H9 (cell line): Measurements from ENCODE around the gene PCDHGA3. TPM values are rescaled to one million over a fixed set of nuclear protein-coding genes. Genes with fewer than 3 reads are reported as not detected.

Experiments
- DNase-seq: peaks from one replicate; pipeline ENCODE4 v3.0.0-alpha.2; 2017
- H2AFZ ChIP-seq: one replicate; pipeline ENCODE4 v1.6.1; 2013; ENCODE audit warnings: mild to moderate bottlenecking, low read length, control low read depth, moderate library complexity
- H2AK5ac ChIP-seq: 2 replicates; pipeline ENCODE4 v1.6.1; 2013; ENCODE audit warnings: low read length, control low read depth, mixed read lengths; ENCODE audit not compliant: insufficient read length
- H2BK120ac ChIP-seq: one replicate; pipeline ENCODE4 v1.6.1; 2013; ENCODE audit warnings: low read depth, mild to moderate bottlenecking, low read length, control low read depth, inconsistent platforms; ENCODE audit not compliant: poor library complexity, severe bottlenecking
- H2BK12ac ChIP-seq: 2 replicates; pipeline ENCODE4 v1.6.1; 2013; ENCODE audit warnings: low read length, control low read depth, mixed read lengths, low read depth; ENCODE audit not compliant: insufficient read length
- H2BK15ac ChIP-seq: 2 replicates; pipeline ENCODE4 v1.6.1; 2013; ENCODE audit warnings: low read depth, low read length, control low read depth
- H2BK20ac ChIP-seq: one replicate; pipeline ENCODE4 v1.6.1; 2013; ENCODE audit warnings: low read depth, mild to moderate bottlenecking, low read length, control low read depth, inconsistent platforms; ENCODE audit not compliant: poor library complexity, severe bottlenecking
- H2BK5ac ChIP-seq: 2 replicates; pipeline ENCODE4 v1.6.1; 2013; ENCODE audit warnings: low read length, control low read depth, mixed read lengths; ENCODE audit not compliant: insufficient read length
- H3K14ac ChIP-seq: 2 replicates; pipeline ENCODE4 v1.6.1; 2013; ENCODE audit warnings: low read length, control low read depth; ENCODE audit not compliant: insufficient read depth
- H3K18ac ChIP-seq: 2 replicates; pipeline ENCODE4 v1.6.1; 2013; ENCODE audit warnings: low read depth, mild to moderate bottlenecking, mixed read lengths, low read length, control low read depth; ENCODE audit not compliant: insufficient read length
- H3K23ac ChIP-seq: 2 replicates; pipeline ENCODE4 v1.6.1; 2013; ENCODE audit warnings: low read length, control low read depth, mixed read lengths, low read depth; ENCODE audit not compliant: insufficient read length
- H3K23me2 ChIP-seq: 2 replicates; pipeline ENCODE4 v1.6.1; 2013; ENCODE audit warnings: low read depth, mild to moderate bottlenecking, mixed read lengths, low read length, control low read depth; ENCODE audit not compliant: insufficient read length, poor library complexity, severe bottlenecking
- H3K27ac ChIP-seq: 2 replicates; pipeline ENCODE4 v1.5.1; 2013; ENCODE audit warnings: low read length, control low read depth, mixed read lengths, low read depth; ENCODE audit not compliant: insufficient read length
- H3K27me3 ChIP-seq: 2 replicates; pipeline ENCODE4 v1.6.1; 2013; ENCODE audit warnings: low read length, control low read depth, inconsistent platforms; ENCODE audit not compliant: insufficient read depth
- H3K4ac ChIP-seq: 2 replicates; pipeline ENCODE4 v1.6.1; 2013; ENCODE audit warnings: low read depth, mild to moderate bottlenecking, control low read depth, inconsistent platforms, low read length, moderate library complexity
- H3K4me1 ChIP-seq: 2 replicates; pipeline ENCODE4 v1.6.1; 2013; ENCODE audit warnings: low read length, control low read depth, inconsistent platforms; ENCODE audit not compliant: insufficient read depth
- H3K4me2 ChIP-seq: 2 replicates; pipeline ENCODE4 v1.6.1; 2013; ENCODE audit warnings: low read length, control low read depth, mixed read lengths; ENCODE audit not compliant: insufficient read length, insufficient read depth
- H3K56ac ChIP-seq: 2 replicates; pipeline ENCODE4 v1.6.1; 2013; ENCODE audit warnings: low read depth, mild to moderate bottlenecking, mixed read lengths, low read length, control low read depth; ENCODE audit not compliant: insufficient read length
- H3K79me1 ChIP-seq: 2 replicates; pipeline ENCODE4 v1.6.1; 2013; ENCODE audit warnings: low read depth, mild to moderate bottlenecking, moderate library complexity, low read length, control low read depth, inconsistent platforms; ENCODE audit not compliant: insufficient read depth, poor library complexity, severe bottlenecking
- H3K79me2 ChIP-seq: 2 replicates; pipeline ENCODE4 v1.6.1; 2013; ENCODE audit warnings: low read length, control low read depth, inconsistent platforms; ENCODE audit not compliant: insufficient read depth
- H3K9ac ChIP-seq: 2 replicates; pipeline ENCODE4 v1.6.1; 2013; ENCODE audit warnings: low read length, control low read depth, mixed read lengths; ENCODE audit not compliant: insufficient read length; ENCODE audit errors: extremely low read depth
- H3K9me3 ChIP-seq: one replicate; pipeline ENCODE4 v1.6.1; 2013; ENCODE audit warnings: low read depth, low read length, inconsistent platforms; ENCODE audit not compliant: control insufficient read depth
- H3T11ph ChIP-seq: one replicate; pipeline ENCODE4 v1.6.1; 2013; ENCODE audit warnings: mild to moderate bottlenecking, low read length, control low read depth, inconsistent platforms
- H4K20me1 ChIP-seq: one replicate; pipeline ENCODE4 v1.6.1; 2013; ENCODE audit not compliant: control insufficient read depth, insufficient read length, insufficient read depth
- H4K5ac ChIP-seq: 2 replicates; pipeline ENCODE4 v1.6.1; 2013; ENCODE audit warnings: low read depth, mild to moderate bottlenecking, mixed read lengths, low read length, control low read depth; ENCODE audit not compliant: insufficient read length
- H4K8ac ChIP-seq: replicated peaks from 2 replicates; pipeline ENCODE4 v1.6.1; 2013; ENCODE audit warnings: low read length, control low read depth, mixed read lengths, low read depth; ENCODE audit not compliant: insufficient read length
- H4K91ac ChIP-seq: 2 replicates; pipeline ENCODE4 v1.6.1; 2013; ENCODE audit warnings: low read depth, mild to moderate bottlenecking, moderate library complexity, mixed read lengths, low read length, control low read depth; ENCODE audit not compliant: insufficient read length
- H3K27ac Mint-ChIP-seq, 3 experiments: 2 replicates in 2 of 3; 3 replicates in 1 of 3; pipeline ENCODE4 v1.8.0; 2020 to 2021; ENCODE audit warnings: mixed read lengths in 3 of 3, mild to moderate bottlenecking in 1 of 3, moderate library complexity in 1 of 3
- H3K27me3 Mint-ChIP-seq: 2 replicates; pipeline ENCODE4 v1.8.0; 2021; ENCODE audit warnings: low read depth, mild to moderate bottlenecking, moderate library complexity, mixed read lengths
- H3K36me3 Mint-ChIP-seq, 3 experiments: 2 replicates in 2 of 3; 3 replicates in 1 of 3; pipeline ENCODE4 v1.8.0; 2020 to 2021; ENCODE audit warnings: low read depth in 3 of 3, mixed read lengths in 3 of 3; ENCODE audit not compliant: insufficient read depth in 1 of 3
- H3K4me1 Mint-ChIP-seq, 2 experiments: 2 replicates each; pipeline ENCODE4 v1.8.0; 2020; ENCODE audit warnings: mixed read lengths in 2 of 2
- H3K4me3 Mint-ChIP-seq, 2 experiments: 2 replicates in 1 of 2; 3 replicates in 1 of 2; pipeline ENCODE4 v1.8.0; 2020 to 2021; ENCODE audit warnings: mild to moderate bottlenecking in 2 of 2, mixed read lengths in 2 of 2, moderate library complexity in 1 of 2
- H3K9me3 Mint-ChIP-seq, 2 experiments: 2 replicates in 1 of 2; 3 replicates in 1 of 2; pipeline ENCODE4 v1.8.0; 2020; ENCODE audit warnings: mild to moderate bottlenecking in 2 of 2, mixed read lengths in 2 of 2, moderate library complexity in 1 of 2
- WGBS: extraction: QIAGEN DNeasy Blood & Tissue Kit; methylation state at CpG from one replicate; pipeline ENCODE4 v1.1.7; 2013; ENCODE audit warnings: missing lambda C conversion rate, low lambda C conversion rate, mixed read lengths; ENCODE audit not compliant: insufficient read length; ENCODE audit errors: extremely low coverage; 5-methylcytosine and 5-hydroxymethylcytosine counted together
- total RNA-seq: library from RNA; stranded (reverse); gene quantifications from 2 replicates; pipeline ENCODE4 v1.2.1, GENCODE V29; 2021
- TF ChIP-seq, protein P1 (sequence below): fragments of 200-600 bp; sonication (generic); conservative IDR thresholded peaks from 3 replicates; pipeline ENCODE4 v1.8.0; 2021; ENCODE audit warnings: antibody characterized with exemption, mild to moderate bottlenecking

PCDHGA3 gene
- total RNA-seq, 1 experiment from 2014 or later: 0.94 TPM

- H3K79me2 ChIP-seq: no peaks in the 10 kb centered on the region
- no peak overlapping the region for H4K8ac ChIP-seq
- no peak overlapping the region for H2BK120ac ChIP-seq
- H2AK5ac ChIP-seq: no peak overlapping the region
- no peak for DNase-seq
- H3K23ac ChIP-seq: no peak overlapping the region
- H2BK15ac ChIP-seq: no peak overlapping the region
- peaks cover 3% of the 10 kb centered on the region for H3K27me3 Mint-ChIP-seq
- no peaks in the 10 kb centered on the region for H3K79me1 ChIP-seq
- no peak overlapping the region for H3K18ac ChIP-seq
- no CpG with 5 or more reads among the region's 24 CpGs for WGBS
- no peaks in the 10 kb centered on the region for H3K4me1 ChIP-seq
- no peak overlapping the region for H3K4me3 Mint-ChIP-seq
- no peak overlapping the region for H3K27ac Mint-ChIP-seq
- peaks cover 2 to 3% of the 10 kb centered on the region in 2 experiments; a peak in 2 of 4 replicates for H3K4me1 Mint-ChIP-seq
- no peak overlapping the region for H4K5ac ChIP-seq
- H3K4me2 ChIP-seq: no peak overlapping the region
- H3K27ac ChIP-seq: no peak overlapping the region
- peaks cover 60 to 63% of the 10 kb centered on the region in 2 experiments for H3K9me3 Mint-ChIP-seq
- no peak overlapping the region for H3T11ph ChIP-seq
- H4K91ac ChIP-seq: no peak overlapping the region
- no peak overlapping the region for H3K56ac ChIP-seq
- H4K20me1 ChIP-seq: no peaks in the 10 kb centered on the region
- no peak overlapping the region for H2BK20ac ChIP-seq
- no peaks in the 10 kb centered on the region for H3K27me3 ChIP-seq
- no peak overlapping the region for H2BK12ac ChIP-seq
- peaks cover 32% of the 10 kb centered on the region for H3K9me3 ChIP-seq
- H3K9ac ChIP-seq: no peak overlapping the region
- H2BK5ac ChIP-seq: no peak overlapping the region
- no peak overlapping the region for H3K14ac ChIP-seq
- H3K36me3 Mint-ChIP-seq: peaks cover 20 to 68% (median 50%) of the 10 kb centered on the region in 3 experiments
- TF ChIP-seq, protein P1, sequence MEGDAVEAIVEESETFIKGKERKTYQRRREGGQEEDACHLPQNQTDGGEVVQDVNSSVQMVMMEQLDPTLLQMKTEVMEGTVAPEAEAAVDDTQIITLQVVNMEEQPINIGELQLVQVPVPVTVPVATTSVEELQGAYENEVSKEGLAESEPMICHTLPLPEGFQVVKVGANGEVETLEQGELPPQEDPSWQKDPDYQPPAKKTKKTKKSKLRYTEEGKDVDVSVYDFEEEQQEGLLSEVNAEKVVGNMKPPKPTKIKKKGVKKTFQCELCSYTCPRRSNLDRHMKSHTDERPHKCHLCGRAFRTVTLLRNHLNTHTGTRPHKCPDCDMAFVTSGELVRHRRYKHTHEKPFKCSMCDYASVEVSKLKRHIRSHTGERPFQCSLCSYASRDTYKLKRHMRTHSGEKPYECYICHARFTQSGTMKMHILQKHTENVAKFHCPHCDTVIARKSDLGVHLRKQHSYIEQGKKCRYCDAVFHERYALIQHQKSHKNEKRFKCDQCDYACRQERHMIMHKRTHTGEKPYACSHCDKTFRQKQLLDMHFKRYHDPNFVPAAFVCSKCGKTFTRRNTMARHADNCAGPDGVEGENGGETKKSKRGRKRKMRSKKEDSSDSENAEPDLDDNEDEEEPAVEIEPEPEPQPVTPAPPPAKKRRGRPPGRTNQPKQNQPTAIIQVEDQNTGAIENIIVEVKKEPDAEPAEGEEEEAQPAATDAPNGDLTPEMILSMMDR: no peak
- H2AFZ ChIP-seq: no peak overlapping the region
- H3K23me2 ChIP-seq: no peaks in the 10 kb centered on the region
- H3K4ac ChIP-seq: no peak overlapping the region
These were observed 12.0 kb downstream of the PCDHGA3 start for GRCh38 chr5:141355641-141356040.
